ENCODE measurements around the gene DZANK1. TPM values are rescaled to one million over a fixed set of nuclear protein-coding genes. Genes with fewer than 3 reads are reported as not detected.

The DZANK1 gene
- total and polyA plus RNA-seq, 2 donors (not counting 3 experiments of a cell fraction or from before 2014, with no cell fraction given): 1.1 to 1.8 TPM

GRCh38 chr20:18360635-18361034, 106.2 kb downstream of the DZANK1 start:
- Histone ChIP-seq H3K9me3 (replicated peaks; ENCODE audit: control insufficient read depth, insufficient read depth, low read length) (no peaks in the 10 kb centered on the region), H3K4me1 (ENCODE audit: control insufficient read depth, extremely low read depth, insufficient read depth, low read length) (no peaks in the 10 kb centered on the region), H3K27me3 (ENCODE audit: control insufficient read depth in 2 of 2, insufficient read depth in 2 of 2, low read length in 2 of 2) (peaks cover 0 to 6% of the 10 kb centered on the region in 2 experiments), H4K20me1 (replicated peaks; ENCODE audit: control insufficient read depth, extremely low read depth, insufficient read depth, low read length) (no peaks in the 10 kb centered on the region), H3K4me2 (ENCODE audit: insufficient read depth, low read length) (no peak overlapping the region), H3K36me3 (ENCODE audit: control insufficient read depth in 2 of 2, extremely low read depth in 1 of 2, insufficient read depth in 2 of 2, low read length in 2 of 2) (no peaks in the 10 kb centered on the region), H3K4me3 (replicated peaks in 1 of 3; ENCODE audit: insufficient read depth in 1 of 3, low read depth in 1 of 3, low read length in 3 of 3) (no peak overlapping the region), H3K79me2 (ENCODE audit: control insufficient read depth, insufficient read depth, low read length) (no peaks in the 10 kb centered on the region), H2AFZ (ENCODE audit: low read depth, low read length) (no peak overlapping the region), H3K9ac (replicated peaks; ENCODE audit: extremely low read depth, insufficient read depth, low read length) (no peak overlapping the region), H3K9me1 (replicated peaks; ENCODE audit: control insufficient read depth, extremely low read depth, insufficient read depth, low read length) (no peaks in the 10 kb centered on the region), H3K27ac (ENCODE audit: insufficient read depth, low read depth, low read length) (no peak overlapping the region)
- ChIA-PET POLR2A (no interaction called here), CTCF (no interaction called here)
- TF ChIP-seq POLR2AphosphoS5 (IDR thresholded peaks at IDR 0.05; ENCODE audit: insufficient read depth, low read depth, low read length): no peak
- no peak for TF ChIP-seq MAX (IDR thresholded peaks at IDR 0.05; ENCODE audit: insufficient read depth, insufficient read length)
- TF ChIP-seq POLR2A (IDR thresholded peaks at IDR 0.05; ENCODE audit: low read depth, low read length): no peak
- no peak for TF ChIP-seq FOS (IDR thresholded peaks at IDR 0.05; ENCODE audit: borderline replicate concordance, insufficient read depth, low read length)
- TF ChIP-seq CTCF (IDR thresholded peaks at IDR 0.05; ENCODE audit: extremely low read depth in 1 of 2, insufficient read depth in 1 of 2, low read depth in 1 of 2, low read length in 2 of 2): no peak
- TF ChIP-seq MYC (IDR thresholded peaks at IDR 0.05; ENCODE audit: low read depth, low read length): no peak
- no peak for TF ChIP-seq JUN (IDR thresholded peaks at IDR 0.05; ENCODE audit: borderline replicate concordance, insufficient read depth, insufficient read length, low read depth)
- no peak for TF ChIP-seq EZH2 (IDR thresholded peaks at IDR 0.05; ENCODE audit: borderline replicate concordance, low read depth, low read length, severe bottlenecking)
- no peak for TF ChIP-seq GATA2 (IDR thresholded peaks at IDR 0.05; ENCODE audit: insufficient read depth, insufficient read length, low read depth, low read length)
- intact Hi-C loops (cut with micrococcal nuclease) (no loop called here), dilution Hi-C loops (cut with MboI; ENCODE audit: extremely low pct_ligation_motif_present, low sequenced_read_pairs) (no loop called here)
- DNase-seq (ENCODE audit: low read depth, low spot score) (no peak), FAIRE-seq (no peak)
- BruUV-seq (replicated peaks): no TSS peak
